ENCODE measurements around the gene NACC2. TPM values are rescaled to one million over a fixed set of nuclear protein-coding genes. Genes with fewer than 3 reads are reported as not detected.

NACC2 gene
- total RNA-seq, 4 donors from 2014 or later, result 93.8 to 192 (median 142) TPM

GRCh38 chr9:135976944-135977343, 118.1 kb downstream of the NACC2 start:
- DNase-seq (ENCODE audit: extremely low spot score), result no peak
- Histone ChIP-seq H3K36me3 (no peaks in the 10 kb centered on the region), H3K27me3 (peaks cover 0 to 64% (median 4%) of the 10 kb centered on the region in 4 donors), H3K27ac (replicated peaks in 1 of 4) (no peak overlapping the region), H3K4me1 (peaks cover 4 to 20% (median 12%) of the 10 kb centered on the region in 4 donors), H3K9me3 (no peaks in the 10 kb centered on the region), H3K4me3 (no peak overlapping the region)
- no peak for TF ChIP-seq POLR2AphosphoS5 (IDR thresholded peaks at IDR 0.05)
- TF ChIP-seq POLR2A (IDR thresholded peaks at IDR 0.05; ENCODE audit: low read depth), result no peak
- TF ChIP-seq CTCF (IDR thresholded peaks at IDR 0.05), result no peak
- no peak for TF ChIP-seq EP300 (IDR thresholded peaks at IDR 0.05)
- WGBS, result 51% methylated on average over 12 of the region's 13 CpGs
- intact Hi-C loops (cut with DNase I), result no loop called here

GRCh38 chr9:135976531-135976930, 118.6 kb downstream of the NACC2 start:
- TF ChIP-seq EP300 (IDR thresholded peaks at IDR 0.05), result no peak
- TF ChIP-seq POLR2A (IDR thresholded peaks at IDR 0.05; ENCODE audit: low read depth), result no peak
- TF ChIP-seq CTCF (IDR thresholded peaks at IDR 0.05), result no peak
- no peak for TF ChIP-seq POLR2AphosphoS5 (IDR thresholded peaks at IDR 0.05)
- Histone ChIP-seq H3K27ac (replicated peaks in 1 of 4) (no peak overlapping the region), H3K4me1 (peaks cover 4 to 20% (median 12%) of the 10 kb centered on the region in 4 donors), H3K27me3 (peaks cover 0 to 68% (median 4%) of the 10 kb centered on the region in 4 donors), H3K9me3 (no peaks in the 10 kb centered on the region), H3K4me3 (no peak overlapping the region), H3K36me3 (no peaks in the 10 kb centered on the region)
- intact Hi-C loops (cut with DNase I), result no loop called here
- no peak for DNase-seq (ENCODE audit: extremely low spot score)
- 86% methylated on average over 7 of the region's 13 CpGs for WGBS

GRCh38 chr9:135975834-135976233, 119.3 kb downstream of the NACC2 start:
- WGBS, result 90% methylated on average over 10 of the region's 10 CpGs
- H3K4me1 ChIP-seq, result peaks cover 4 to 20% (median 12%) of the 10 kb centered on the region in 4 donors
- intact Hi-C loops (cut with DNase I), result no loop called here
- H3K27ac ChIP-seq (replicated peaks in 1 of 4), result no peak overlapping the region
- no peak overlapping the region for H3K4me3 ChIP-seq
- no peaks in the 10 kb centered on the region for H3K36me3 ChIP-seq
- no peaks in the 10 kb centered on the region for H3K9me3 ChIP-seq
- no peak for TF ChIP-seq POLR2A (IDR thresholded peaks at IDR 0.05; ENCODE audit: low read depth)
- no peak for TF ChIP-seq POLR2AphosphoS5 (IDR thresholded peaks at IDR 0.05)
- TF ChIP-seq EP300 (IDR thresholded peaks at IDR 0.05), result no peak
- TF ChIP-seq CTCF (IDR thresholded peaks at IDR 0.05), result no peak
- DNase-seq (ENCODE audit: extremely low spot score), result no peak
- peaks cover 0 to 75% (median 4%) of the 10 kb centered on the region in 4 donors for H3K27me3 ChIP-seq

GRCh38 chr9:135974220-135974573, 120.9 kb downstream of the NACC2 start:
- WGBS, result 60% methylated on average over 10 of the region's 10 CpGs

More at GRCh38 chr9:135974220-135974573, 120.9 kb downstream of the NACC2 start:
- H3K4me1 ChIP-seq, result peaks cover under 1 to 14% (median 13%) of the 10 kb centered on the region in 4 donors
- no peak for TF ChIP-seq POLR2A (IDR thresholded peaks at IDR 0.05; ENCODE audit: low read depth)
- no peak for TF ChIP-seq POLR2AphosphoS5 (IDR thresholded peaks at IDR 0.05)
- no peak for TF ChIP-seq CTCF (IDR thresholded peaks at IDR 0.05)
- no peak for TF ChIP-seq EP300 (IDR thresholded peaks at IDR 0.05)
- H3K27me3 ChIP-seq, result peaks cover 0 to 65% (median 4%) of the 10 kb centered on the region in 4 donors
- H3K9me3 ChIP-seq, result no peaks in the 10 kb centered on the region
- intact Hi-C loops (cut with DNase I), result no loop called here
- no peak for DNase-seq (ENCODE audit: extremely low spot score)
- no peaks in the 10 kb centered on the region for H3K36me3 ChIP-seq
- H3K27ac ChIP-seq (replicated peaks in 1 of 4), result no peak overlapping the region
- H3K4me3 ChIP-seq, result no peak overlapping the region

Data from esophagus muscularis mucosa (tissue), 4 donors.